Stimulated activated CD4-positive, alpha-beta T cell treated with anti-CD3 and anti-CD28 coated beads, Interleukin-15, amount 100 ng/mL, for 48 hours (primary cell): ENCODE measurements around the gene VSIG4.

ENCODE experiments used
- DNase-seq, 2 donors: peaks; one replicate each; pipeline ENCODE4 v3.0.0-alpha.2; 2020; ENCODE audit warnings: low read depth in 2 of 2

Gene VSIG4

GRCh38 chrX:66008328-66008970 is 31.4 kb downstream of the VSIG4 start:
- no peak for DNase-seq

DNA sequence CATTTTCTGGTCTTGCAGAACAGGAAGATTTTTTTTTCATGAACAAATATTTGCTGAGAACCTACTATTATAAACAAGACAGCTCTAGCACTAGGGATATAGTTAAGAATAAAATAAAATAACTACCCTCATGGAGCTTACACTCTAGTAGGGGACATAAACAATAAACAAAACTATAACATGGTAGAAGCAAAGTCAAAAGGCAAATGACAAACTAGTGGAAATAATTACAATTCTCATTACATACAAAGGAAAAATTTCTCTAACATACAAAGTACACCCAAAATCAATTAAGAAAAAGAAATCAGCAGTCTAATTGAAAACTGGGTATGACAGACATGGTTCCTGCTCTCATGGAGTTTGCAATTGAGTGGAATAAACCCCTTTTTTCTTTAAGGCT is 32.0 kb downstream of the VSIG4 start:
- no peak for DNase-seq

DNA sequence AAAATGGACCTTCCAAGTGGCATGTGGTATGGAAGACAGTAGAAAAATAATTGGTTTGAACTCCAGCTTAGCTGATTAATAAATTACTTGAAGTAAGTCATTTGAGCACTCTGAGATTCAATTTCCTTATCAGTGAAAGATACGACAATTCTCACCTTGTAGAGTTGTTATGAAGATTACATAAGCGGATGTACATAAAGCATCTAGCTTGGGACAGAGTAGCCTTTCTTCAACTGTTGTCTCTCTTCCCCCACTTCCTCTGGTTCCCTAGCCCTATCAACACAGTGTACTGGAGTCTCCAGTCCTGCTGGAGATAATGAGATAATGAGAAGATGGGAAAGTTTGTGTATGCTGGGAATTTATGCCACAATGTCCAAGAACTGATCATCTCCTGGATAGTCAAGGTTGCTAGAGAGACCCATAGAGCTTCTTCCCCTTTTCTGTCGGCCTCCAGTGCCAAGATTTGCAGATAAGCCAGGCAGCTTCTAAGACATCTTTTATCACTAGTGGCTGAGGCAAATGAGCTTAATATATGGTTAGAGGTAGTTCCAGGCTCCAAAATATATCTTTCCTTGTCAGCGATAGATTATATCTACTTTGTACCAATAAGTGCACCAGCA is 33.9 kb downstream of the VSIG4 start:
- DNase-seq, result no peak

GRCh38 chrX:66004928-66005829 is 34.7 kb downstream of the VSIG4 start:
- no peak for DNase-seq

DNA sequence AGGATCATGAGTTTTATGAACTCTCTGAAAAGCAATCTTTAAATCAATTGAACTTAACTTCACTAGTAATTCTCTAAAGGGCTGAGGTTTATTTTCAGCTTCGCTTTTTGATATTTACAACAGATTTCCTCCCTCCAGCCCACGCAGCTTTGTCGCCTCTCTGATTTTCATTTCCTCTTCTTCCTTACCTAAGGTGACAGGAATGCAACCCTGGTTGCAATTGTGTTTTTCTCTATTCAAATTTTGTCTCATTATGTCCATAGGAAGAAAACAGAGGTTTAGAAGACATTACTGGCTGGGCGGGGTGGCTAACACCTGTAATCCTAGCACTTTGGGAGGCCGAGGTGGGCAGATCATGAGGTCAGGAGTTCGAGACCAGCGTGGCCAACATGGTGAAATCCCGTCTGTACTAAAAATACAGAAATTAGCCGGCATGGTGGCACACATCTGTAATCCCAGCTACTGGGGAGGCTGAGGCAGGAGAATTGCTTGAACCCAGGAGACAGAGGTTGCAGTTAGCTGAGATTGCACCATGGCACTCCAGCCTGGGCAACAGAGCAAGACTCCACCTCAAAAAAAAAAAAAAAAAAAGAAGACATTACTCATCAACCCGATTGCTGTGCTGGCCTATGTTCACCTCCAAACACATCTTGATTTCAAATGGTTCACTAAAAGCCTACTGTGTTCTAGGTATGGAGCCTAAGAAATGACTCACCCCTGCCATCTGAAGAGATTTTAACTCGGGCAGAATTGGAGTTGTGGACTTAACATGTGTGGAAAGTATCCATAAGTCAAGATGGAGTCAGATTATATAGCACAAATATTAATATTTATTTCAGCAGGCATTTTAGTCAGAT is 36.8 kb downstream of the VSIG4 start:
- no peak for DNase-seq

DNA sequence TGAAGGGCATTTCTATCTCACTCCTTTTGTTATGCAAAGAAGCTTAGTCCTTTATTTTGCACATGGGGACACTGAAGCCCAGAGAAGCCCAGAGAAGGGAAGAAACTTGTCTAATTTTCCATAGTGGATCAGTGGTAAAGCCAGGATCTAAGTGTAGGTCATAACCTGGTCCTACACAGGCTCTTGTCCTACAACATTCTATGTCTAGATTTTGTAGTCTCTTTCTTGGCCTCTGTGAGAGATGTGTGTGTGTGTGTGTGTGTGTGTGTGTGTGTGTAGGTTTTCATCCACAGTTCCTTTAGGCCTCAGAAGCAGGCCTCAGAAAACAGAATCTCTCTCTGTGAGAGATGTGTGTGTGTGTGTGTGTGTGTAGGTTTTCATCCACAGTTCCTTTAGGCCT is 38.3 kb downstream of the VSIG4 start:
- no peak for DNase-seq

DNA sequence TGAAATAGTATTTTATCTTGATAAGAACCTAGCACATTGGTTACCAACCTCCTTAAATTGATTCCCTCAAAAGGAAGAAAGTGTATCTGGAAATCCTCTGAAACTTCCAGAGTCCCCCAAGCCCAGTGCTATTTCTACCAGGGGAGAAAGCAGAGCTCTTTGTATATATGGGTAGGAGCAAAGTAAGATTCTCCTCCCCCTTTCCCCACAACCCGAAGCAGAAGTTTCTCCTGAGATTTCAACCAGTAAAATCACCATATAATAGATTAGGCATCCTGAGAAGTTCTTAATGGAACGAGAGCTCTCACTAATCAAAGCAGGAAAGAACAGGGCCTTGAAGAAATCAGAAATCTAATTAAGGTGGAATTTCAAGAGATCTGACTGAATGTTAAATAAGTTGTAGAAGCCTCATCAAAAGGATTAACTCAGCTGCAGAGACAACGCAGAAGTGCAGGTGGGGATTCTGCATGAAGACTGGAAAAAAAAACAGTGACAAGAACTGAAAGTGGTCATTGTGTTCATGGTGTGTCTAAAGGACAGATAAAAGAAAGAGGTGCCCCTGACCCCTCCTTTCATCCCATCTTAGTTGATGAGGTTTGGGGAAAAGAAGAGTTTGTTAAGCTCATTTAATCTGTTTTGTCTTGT is 39.1 kb downstream of the VSIG4 start:
- DNase-seq, result no peak

GRCh38 chrX:66000178-66000577 is 39.7 kb downstream of the VSIG4 start:
- no peak for DNase-seq

DNA sequence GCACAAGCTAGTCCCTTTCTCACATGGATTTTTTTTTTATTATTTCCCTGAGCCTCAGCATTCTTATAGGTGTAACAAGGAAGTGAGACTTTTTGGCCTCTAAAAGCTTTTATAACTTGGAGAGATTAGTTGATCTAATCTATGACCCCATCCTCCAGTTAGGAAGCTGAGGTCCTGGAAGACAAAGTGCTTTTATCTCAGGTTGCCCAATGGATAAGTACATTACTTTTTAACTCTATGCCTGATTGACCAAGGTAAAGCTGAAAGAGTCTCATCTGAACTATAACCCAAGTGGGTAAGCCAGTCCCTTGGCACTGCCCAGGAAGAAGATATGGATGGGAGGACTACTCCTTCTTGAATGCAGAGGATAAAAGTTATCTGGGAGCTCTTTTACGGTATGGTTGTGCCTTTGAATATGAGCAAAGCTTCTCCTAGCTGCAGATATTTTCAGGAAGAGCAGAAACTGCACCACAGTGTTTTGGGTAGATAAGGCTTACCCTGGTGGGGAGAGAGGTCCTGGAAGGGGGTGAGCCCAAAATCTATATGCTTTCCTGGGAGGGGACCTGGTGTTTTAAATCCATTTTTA is 40.2 kb downstream of the VSIG4 start:
- DNase-seq, result no peak

- DNase-seq, result no peak
These were observed 40.8 kb downstream of the VSIG4 start for GRCh38 chrX:65999029-65999562.

DNA sequence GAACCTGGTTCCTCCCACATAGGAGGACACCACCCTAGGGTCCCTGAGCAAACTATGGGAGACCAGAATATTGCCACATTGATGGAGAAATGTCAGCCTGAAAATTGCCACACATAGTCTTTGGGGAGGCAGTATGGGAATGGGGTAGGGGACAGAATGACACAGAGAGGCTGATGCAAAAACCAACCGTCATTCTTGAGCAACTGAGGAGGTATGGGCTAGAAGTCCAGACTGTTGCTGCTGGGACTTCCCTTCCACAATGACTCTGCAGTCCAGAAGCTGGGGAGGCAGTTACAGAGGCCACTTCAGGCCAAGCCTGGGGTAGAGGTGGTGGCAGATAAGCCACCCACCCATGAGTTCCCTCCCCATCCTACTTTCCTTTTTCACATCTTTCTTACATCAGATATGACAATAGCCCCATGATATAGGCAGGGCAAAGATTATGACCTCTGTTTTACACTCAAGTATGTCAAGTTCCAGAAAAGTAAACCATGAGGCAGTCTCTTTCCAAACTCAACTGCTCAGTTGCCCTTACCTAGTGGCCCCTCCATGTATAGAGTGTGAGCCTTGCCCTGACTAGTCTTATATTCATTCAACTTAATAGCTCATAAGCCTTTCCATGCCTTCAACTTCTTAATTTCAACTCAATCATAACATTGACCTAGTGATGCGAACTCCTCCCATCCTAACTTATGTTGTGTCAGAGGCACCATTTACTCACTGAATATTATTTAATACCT is 41.7 kb downstream of the VSIG4 start:
- DNase-seq, result no peak

DNA sequence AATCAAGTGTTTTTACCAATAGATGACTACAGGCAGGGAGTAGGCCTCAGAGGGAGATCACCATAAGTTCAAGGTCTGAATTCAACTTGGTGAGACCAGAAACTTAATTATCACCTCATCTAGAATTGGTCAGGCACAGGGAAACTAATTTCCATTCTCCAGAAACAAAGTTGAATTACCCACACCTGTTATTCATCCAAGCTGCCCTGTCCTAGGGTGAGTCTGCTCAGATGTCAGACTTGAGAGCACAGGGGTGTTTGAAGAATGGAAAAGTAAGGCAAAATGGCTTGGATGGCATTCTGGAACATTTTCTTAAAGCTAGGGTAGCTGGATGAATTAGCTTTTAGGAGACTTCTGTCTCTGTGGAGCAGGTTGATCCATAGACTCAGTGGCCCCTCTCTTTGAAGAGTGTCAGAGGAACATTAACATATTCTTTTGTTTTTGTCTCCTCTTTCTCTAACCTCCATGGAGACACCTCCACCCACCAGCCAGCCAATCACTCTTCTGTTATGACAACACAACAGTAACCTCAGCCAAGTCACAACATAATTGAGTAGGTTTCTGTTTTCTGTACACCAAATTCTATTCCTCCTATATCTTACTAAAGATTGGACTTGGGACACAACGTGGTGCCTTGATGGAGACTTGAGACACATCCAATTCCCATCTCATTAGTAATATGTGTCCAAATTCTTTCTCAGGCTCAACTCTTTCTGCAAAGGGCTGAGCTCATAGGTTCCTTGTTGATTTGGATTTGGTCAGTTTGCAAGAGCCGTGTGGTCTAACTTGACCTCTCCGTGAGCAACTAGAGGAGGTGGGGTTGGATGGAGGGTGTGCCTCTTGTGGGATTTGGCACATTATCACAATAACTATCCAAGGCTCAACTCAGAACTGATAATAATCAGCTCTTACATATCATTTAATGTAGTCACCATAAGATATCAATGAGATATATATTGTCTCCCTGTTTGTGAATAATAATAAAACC is 45.1 kb downstream of the VSIG4 start:
- DNase-seq, result no peak

- no peak for DNase-seq
These were observed 45.9 kb downstream of the VSIG4 start for GRCh38 chrX:65993915-65994460.

DNA sequence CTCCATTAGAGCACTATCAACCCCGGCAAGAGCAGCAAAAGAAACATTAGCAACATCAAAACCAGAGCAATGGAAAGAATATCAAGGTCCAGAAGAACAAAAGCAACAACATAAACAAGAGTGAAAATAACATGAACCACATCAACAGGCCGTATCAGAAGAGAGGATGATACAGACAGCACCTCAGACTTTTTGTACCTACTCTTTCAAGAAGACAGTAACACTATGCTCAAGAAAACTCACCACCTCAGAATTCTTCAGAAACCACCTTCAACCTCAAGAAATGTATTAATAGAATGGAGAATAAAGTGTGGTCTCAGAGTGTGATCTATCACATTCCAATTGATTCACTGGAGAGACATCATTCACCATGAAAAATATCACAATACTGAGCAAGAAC is 46.5 kb downstream of the VSIG4 start:
- no peak for DNase-seq

DNA sequence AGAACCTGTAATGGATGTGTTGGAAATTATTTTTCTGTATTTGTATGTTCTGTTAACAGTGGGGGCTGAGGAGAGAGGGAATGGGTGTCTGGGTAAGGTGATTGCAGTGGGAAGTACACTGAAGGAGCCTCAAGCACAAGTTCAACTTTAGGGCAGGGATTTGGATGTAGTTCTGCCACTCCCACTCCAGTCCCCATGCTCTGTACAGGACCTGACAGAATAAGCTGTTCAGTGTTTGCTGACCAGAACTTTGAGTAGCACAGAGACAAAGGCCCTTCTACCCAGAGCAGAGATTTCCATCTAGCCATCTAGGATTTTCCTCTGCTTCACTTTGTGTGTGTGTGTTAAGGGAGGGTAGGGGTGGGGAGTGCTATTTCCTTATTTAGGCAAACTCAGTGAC is 49.2 kb downstream of the VSIG4 start:
- DNase-seq, result no peak

- DNase-seq, result no peak
These were observed 52.1 kb downstream of the VSIG4 start for GRCh38 chrX:65987811-65988210.

DNA sequence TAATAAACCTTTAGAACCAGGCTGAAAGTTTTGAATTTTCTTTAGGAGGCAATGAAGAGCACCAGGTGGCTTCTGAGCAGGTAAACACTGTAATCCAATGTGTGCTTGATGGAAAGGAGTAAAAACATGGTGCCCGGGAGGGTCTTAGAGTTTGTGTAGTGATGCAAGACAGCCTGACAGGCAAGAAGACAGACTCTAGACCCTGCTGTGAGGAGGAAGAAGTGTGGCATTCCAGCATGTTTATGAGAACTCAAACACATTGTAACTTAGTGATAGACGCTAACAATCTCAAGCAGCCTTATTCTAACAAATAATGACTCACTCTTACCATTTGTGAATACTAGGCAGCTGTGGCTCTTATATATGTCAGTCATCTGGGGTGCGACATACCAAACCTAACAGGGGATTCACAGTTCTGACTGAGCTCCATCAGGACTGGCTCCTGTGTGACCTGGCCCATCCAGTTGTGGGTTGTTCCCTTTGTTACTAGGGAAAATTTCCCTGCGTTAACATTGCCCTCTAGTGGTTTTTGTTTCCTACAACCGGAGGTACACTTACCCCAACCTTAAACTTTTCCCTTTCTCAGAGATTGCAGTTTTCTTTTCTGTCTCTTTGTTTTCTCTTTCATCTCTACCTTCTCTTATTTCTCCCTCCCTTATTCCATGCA is 53.8 kb downstream of the VSIG4 start:
- peak; percentile 27 to 35 for DNase-seq

DNA sequence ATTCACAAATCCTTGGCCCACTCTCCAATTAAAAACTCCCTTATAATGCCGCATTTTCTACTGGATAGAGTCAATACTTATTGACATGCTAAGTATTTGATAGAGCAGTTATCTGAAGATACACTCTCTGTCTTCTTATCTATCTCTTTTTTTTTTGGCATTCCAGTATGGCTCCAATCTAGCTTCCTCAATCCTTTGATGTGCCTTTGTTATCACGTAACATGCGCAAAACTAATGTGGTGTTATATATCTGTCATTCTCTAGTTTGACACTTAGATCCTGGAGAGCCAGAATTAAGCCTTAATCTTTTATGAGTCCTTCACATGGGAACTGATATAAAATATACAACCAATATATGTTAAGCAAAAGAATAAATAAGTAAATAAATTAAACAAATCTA is 54.7 kb downstream of the VSIG4 start:
- no peak for DNase-seq
